Embryonic facial prominence (tissue), 1 donor: ENCODE measurements around the gene NTNG2.

ENCODE experiments used
- DNase-seq: peaks from one replicate; pipeline ENCODE4 v3.0.0-alpha.2; 2016; ENCODE audit errors: extremely low spot score

NTNG2 gene

GRCh38 chr9:132171702-132172101, 9.8 kb downstream of the NTNG2 start:
- DNase-seq = no peak

- DNase-seq = no peak
These were observed 10.3 kb downstream of the NTNG2 start for GRCh38 chr9:132172185-132172584.

- no peak for DNase-seq
These were observed 13.6 kb downstream of the NTNG2 start for GRCh38 chr9:132175431-132175830.

GRCh38 chr9:132176338-132176737, 14.5 kb downstream of the NTNG2 start:
- no peak for DNase-seq

- peak; percentile 6 for DNase-seq
These were observed 20.0 kb downstream of the NTNG2 start for GRCh38 chr9:132181796-132182313.

- peak; percentile 6 for DNase-seq
These were observed 20.6 kb downstream of the NTNG2 start for GRCh38 chr9:132182314-132183091.

- peak; percentile 3 for DNase-seq
These were observed 21.3 kb downstream of the NTNG2 start for GRCh38 chr9:132183134-132183533.

- DNase-seq = no peak
These were observed 21.9 kb downstream of the NTNG2 start for GRCh38 chr9:132183715-132184114.

GRCh38 chr9:132184124-132184523, 22.3 kb downstream of the NTNG2 start:
- DNase-seq = no peak

GRCh38 chr9:132185073-132186009, 23.5 kb downstream of the NTNG2 start:
- no peak for DNase-seq

- no peak for DNase-seq
These were observed 25.3 kb downstream of the NTNG2 start for GRCh38 chr9:132187121-132187620.

GRCh38 chr9:132190966-132191365, 29.1 kb downstream of the NTNG2 start:
- no peak for DNase-seq

GRCh38 chr9:132192728-132193127, 30.9 kb downstream of the NTNG2 start:
- no peak for DNase-seq

- DNase-seq = no peak
These were observed 31.6 kb downstream of the NTNG2 start for GRCh38 chr9:132193227-132194124.

- no peak for DNase-seq
These were observed 32.6 kb downstream of the NTNG2 start for GRCh38 chr9:132194508-132194907.

GRCh38 chr9:132197315-132197714, 35.5 kb downstream of the NTNG2 start:
- no peak for DNase-seq

- no peak for DNase-seq
These were observed 36.1 kb downstream of the NTNG2 start for GRCh38 chr9:132197856-132198550.

- no peak for DNase-seq
These were observed 37.2 kb downstream of the NTNG2 start for GRCh38 chr9:132199056-132199455.

- DNase-seq = no peak
These were observed 38.8 kb downstream of the NTNG2 start for GRCh38 chr9:132200706-132201105.

GRCh38 chr9:132201139-132201538, 39.3 kb downstream of the NTNG2 start:
- DNase-seq = no peak
